Colonic mucosa (tissue), 4 donors: Measurements from ENCODE around the gene COL23A1. TPM values are rescaled to one million over a fixed set of nuclear protein-coding genes. Genes with fewer than 3 reads are reported as not detected.

Experiments
- DNase-seq: peaks from one replicate; pipeline ENCODE4 v3.0.0-alpha.2; 2020
- H3K27ac ChIP-seq: fragments of 200-600 bp; one replicate; pipeline ENCODE4 v1.8.0; 2021
- H3K27me3 ChIP-seq: fragments of 200-600 bp; one replicate; pipeline ENCODE4 v1.8.0; 2021
- H3K36me3 ChIP-seq: fragments of 200-600 bp; one replicate; pipeline ENCODE4 v1.8.0; 2021
- H3K4me1 ChIP-seq: fragments of 200-600 bp; one replicate; pipeline ENCODE4 v1.8.0; 2021; ENCODE audit warnings: mild to moderate bottlenecking
- H3K4me3 ChIP-seq: fragments of 200-600 bp; one replicate; pipeline ENCODE4 v1.8.0; 2021
- H3K9ac ChIP-seq, 2 donors: one replicate each; pipeline ENCODE4 v1.7.0; 2013; ENCODE audit warnings: control low read depth in 2 of 2, low read depth in 2 of 2, low read length in 2 of 2
- H3K9me3 ChIP-seq: fragments of 200-600 bp; one replicate; pipeline ENCODE4 v1.8.0; 2021
- intact Hi-C: fragments of 100-400 bp; cut with DNase I; formaldehyde crosslinking; loops from one replicate; pipeline ENCODE4 v1.14.1; 2022
- total RNA-seq, 2 donors: library from RNA; stranded (reverse); fragmentation: NEBNext Ultra II Directional in 1 of 2; extraction: Animal tissue kit (Norgen Biotek cat#: 25700) in 1 of 2; gene quantifications; one replicate each; pipeline ENCODE4 v1.2.1, GENCODE V29; 2021
- TF ChIP-seq, protein P1 (sequence below): fragments of 200-600 bp; IDR thresholded peaks from one replicate; pipeline ENCODE4 v1.8.0; 2022; ENCODE audit warnings: antibody characterized with exemption, mild to moderate bottlenecking
- donor health status: healthy.
- donor health status: DM: no; HTN: no; CAD: no.
- donor health status: DM: no; HTN: no; CAD: no.

Gene COL23A1
- total RNA-seq, 2 donors from 2014 or later = 0.37 to 0.49 TPM

GRCh38 chr5:178252258-178252657, 337.9 kb downstream of the COL23A1 start:
- H3K9ac ChIP-seq = no peak overlapping the region
- intact Hi-C loops = no loop called here
- no peaks in the 10 kb centered on the region for H3K27me3 ChIP-seq
- H3K9me3 ChIP-seq = no peaks in the 10 kb centered on the region
- no peak overlapping the region for H3K4me3 ChIP-seq
- H3K4me1 ChIP-seq = no peaks in the 10 kb centered on the region
- no peaks in the 10 kb centered on the region for H3K36me3 ChIP-seq
- DNase-seq = no peak
- H3K27ac ChIP-seq = no peak overlapping the region
- TF ChIP-seq, protein P1, sequence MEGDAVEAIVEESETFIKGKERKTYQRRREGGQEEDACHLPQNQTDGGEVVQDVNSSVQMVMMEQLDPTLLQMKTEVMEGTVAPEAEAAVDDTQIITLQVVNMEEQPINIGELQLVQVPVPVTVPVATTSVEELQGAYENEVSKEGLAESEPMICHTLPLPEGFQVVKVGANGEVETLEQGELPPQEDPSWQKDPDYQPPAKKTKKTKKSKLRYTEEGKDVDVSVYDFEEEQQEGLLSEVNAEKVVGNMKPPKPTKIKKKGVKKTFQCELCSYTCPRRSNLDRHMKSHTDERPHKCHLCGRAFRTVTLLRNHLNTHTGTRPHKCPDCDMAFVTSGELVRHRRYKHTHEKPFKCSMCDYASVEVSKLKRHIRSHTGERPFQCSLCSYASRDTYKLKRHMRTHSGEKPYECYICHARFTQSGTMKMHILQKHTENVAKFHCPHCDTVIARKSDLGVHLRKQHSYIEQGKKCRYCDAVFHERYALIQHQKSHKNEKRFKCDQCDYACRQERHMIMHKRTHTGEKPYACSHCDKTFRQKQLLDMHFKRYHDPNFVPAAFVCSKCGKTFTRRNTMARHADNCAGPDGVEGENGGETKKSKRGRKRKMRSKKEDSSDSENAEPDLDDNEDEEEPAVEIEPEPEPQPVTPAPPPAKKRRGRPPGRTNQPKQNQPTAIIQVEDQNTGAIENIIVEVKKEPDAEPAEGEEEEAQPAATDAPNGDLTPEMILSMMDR = no peak

GRCh38 chr5:178250263-178250662, 339.9 kb downstream of the COL23A1 start:
- no peaks in the 10 kb centered on the region for H3K9me3 ChIP-seq
- no peak overlapping the region for H3K4me3 ChIP-seq
- H3K36me3 ChIP-seq = no peaks in the 10 kb centered on the region
- no peak overlapping the region for H3K9ac ChIP-seq
- no peak overlapping the region for H3K27ac ChIP-seq
- H3K27me3 ChIP-seq = no peaks in the 10 kb centered on the region
- DNase-seq = no peak
- no peaks in the 10 kb centered on the region for H3K4me1 ChIP-seq
- TF ChIP-seq, protein P1 = no peak
- intact Hi-C loops = no loop called here

DNA sequence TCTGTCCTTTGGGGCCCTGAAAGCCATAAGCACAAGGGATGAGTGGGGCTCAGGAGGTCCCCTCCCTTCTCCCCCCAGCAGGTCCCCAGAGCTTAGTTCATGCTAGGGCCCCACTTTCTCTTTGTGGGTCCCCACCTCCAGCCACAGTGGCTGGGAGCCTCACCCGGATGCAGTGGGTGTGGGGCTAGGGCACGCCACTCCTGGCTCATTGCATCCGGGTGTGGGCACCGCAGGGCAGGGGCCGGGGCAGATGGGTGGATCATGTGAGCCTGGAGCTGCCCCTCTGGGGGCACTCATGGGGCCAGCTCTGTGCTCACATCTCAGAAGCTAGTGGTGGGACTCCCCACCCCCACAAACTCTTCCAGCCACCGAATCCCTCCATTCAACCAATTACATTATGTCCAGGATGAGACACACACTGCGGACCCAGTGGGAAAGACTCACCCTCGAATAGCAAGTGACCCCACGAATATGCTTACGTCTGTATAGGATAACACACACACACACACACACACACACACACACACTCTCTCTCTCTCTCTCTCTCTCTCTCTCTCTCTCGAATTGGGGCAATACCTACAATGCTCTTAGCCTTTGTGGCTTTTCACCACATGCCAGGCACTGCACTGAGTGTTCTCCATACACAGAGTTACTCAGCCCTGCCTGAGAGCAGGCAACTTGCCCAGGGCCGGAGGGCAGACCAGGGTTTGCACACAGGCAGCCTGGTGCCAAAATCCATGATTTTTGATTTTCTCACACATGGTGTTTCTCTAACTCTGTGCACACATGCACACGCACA, 340.8 kb downstream of the COL23A1 start:
- Histone ChIP-seq H3K9me3 (no peaks in the 10 kb centered on the region), H3K27me3 (no peaks in the 10 kb centered on the region), H3K9ac (no peak overlapping the region), H3K27ac (no peak overlapping the region), H3K4me3 (no peak overlapping the region), H3K36me3 (no peaks in the 10 kb centered on the region), H3K4me1 (no peaks in the 10 kb centered on the region)
- intact Hi-C loops = no loop called here
- TF ChIP-seq, protein P1 = no peak
- no peak for DNase-seq

DNA sequence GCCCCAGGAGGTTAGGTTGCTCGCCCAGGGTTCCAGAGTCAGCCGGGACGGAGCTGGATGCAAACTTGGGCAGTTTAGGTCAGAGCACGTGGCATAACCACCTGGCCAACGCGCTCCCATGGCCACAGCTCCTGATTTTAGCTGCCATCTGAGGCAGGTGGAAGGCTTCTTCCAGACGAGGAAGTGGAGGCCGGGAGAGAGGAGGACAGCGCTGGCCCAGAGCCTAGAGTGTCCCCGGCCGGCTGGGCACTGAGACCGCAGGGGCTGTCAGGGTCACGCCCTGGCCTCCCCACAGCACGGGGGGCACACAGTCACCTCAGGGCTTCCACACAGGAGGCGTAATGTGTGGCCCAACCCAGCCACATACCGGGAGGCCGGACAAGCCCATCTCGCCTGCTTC, 341.4 kb downstream of the COL23A1 start:
- TF ChIP-seq, protein P1 = no peak
- H3K9ac ChIP-seq = no peak overlapping the region
- H3K4me3 ChIP-seq = no peak overlapping the region
- H3K9me3 ChIP-seq = no peaks in the 10 kb centered on the region
- no peaks in the 10 kb centered on the region for H3K27me3 ChIP-seq
- DNase-seq = no peak
- no peak overlapping the region for H3K27ac ChIP-seq
- no peaks in the 10 kb centered on the region for H3K36me3 ChIP-seq
- H3K4me1 ChIP-seq = no peaks in the 10 kb centered on the region
- intact Hi-C loops = no loop called here

- intact Hi-C loops = no loop called here
Observed at GRCh38 chr5:178247481-178248456, 342.4 kb downstream of the COL23A1 start.

More at GRCh38 chr5:178247481-178248456, 342.4 kb downstream of the COL23A1 start:
- Histone ChIP-seq H3K9ac (no peak overlapping the region), H3K36me3 (no peaks in the 10 kb centered on the region), H3K27ac (no peak overlapping the region), H3K4me3 (no peak overlapping the region), H3K4me1 (no peaks in the 10 kb centered on the region), H3K27me3 (no peaks in the 10 kb centered on the region), H3K9me3 (no peaks in the 10 kb centered on the region)
- TF ChIP-seq, protein P1 = no peak
- DNase-seq = no peak
